GM13977 (cell line): Measurements from ENCODE around the gene GALNT9.

Source experiments
- DNase-seq: peaks from one replicate; pipeline ENCODE4 v3.0.0; 2012; ENCODE audit warnings: low spot score
- in situ Hi-C: fragments of 300-500 bp; cut with MboI; formaldehyde crosslinking; loops from one replicate; pipeline ENCODE4 v1.12.0; 2022; ENCODE audit warnings: low sequenced_read_pairs, low pct_unique_long_range_greater_than_20kb, mixed read lengths, inconsistent platforms; ENCODE audit not compliant: unreplicated experiment
- TF ChIP-seq, protein P1 (sequence below): IDR thresholded peaks from 2 replicates; pipeline ENCODE4 v1.5.1; 2012; ENCODE audit warnings: mild to moderate bottlenecking, control low read depth; ENCODE audit not compliant: insufficient read depth; ENCODE audit errors: extremely low read depth, missing control alignments

Gene GALNT9

DNA sequence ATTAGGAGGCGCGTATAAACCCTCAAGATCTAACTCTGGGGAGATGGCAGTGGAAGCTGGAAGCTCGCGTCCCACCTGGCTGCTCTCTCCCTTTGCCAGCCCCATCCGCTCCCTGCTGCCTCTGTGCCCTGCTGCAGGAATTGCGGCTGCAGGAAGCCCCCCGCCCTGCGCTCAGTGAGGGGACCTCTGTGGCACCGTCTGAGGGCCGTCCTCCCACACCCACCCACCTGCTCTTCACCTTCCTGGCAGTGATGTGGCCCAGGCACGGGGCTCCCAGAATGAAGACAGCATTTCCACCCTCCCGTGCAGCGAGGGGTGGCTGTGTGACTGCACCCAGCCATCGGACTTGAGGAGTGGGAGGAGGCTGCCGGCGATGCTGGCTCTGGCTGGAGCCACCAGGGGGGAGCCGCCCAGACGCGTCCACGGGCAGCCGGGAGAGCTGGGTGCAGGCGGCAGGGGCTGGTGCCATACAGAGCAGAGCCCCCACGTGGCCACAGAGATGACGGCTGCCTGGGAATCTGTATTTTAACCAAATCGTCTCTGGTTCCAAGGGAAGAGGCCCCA lies 28.3 kb upstream of the GALNT9 start:
- DNase-seq: no peak
- TF ChIP-seq, protein P1, sequence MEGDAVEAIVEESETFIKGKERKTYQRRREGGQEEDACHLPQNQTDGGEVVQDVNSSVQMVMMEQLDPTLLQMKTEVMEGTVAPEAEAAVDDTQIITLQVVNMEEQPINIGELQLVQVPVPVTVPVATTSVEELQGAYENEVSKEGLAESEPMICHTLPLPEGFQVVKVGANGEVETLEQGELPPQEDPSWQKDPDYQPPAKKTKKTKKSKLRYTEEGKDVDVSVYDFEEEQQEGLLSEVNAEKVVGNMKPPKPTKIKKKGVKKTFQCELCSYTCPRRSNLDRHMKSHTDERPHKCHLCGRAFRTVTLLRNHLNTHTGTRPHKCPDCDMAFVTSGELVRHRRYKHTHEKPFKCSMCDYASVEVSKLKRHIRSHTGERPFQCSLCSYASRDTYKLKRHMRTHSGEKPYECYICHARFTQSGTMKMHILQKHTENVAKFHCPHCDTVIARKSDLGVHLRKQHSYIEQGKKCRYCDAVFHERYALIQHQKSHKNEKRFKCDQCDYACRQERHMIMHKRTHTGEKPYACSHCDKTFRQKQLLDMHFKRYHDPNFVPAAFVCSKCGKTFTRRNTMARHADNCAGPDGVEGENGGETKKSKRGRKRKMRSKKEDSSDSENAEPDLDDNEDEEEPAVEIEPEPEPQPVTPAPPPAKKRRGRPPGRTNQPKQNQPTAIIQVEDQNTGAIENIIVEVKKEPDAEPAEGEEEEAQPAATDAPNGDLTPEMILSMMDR: no peak
- in situ Hi-C loops: no loop called here

DNA sequence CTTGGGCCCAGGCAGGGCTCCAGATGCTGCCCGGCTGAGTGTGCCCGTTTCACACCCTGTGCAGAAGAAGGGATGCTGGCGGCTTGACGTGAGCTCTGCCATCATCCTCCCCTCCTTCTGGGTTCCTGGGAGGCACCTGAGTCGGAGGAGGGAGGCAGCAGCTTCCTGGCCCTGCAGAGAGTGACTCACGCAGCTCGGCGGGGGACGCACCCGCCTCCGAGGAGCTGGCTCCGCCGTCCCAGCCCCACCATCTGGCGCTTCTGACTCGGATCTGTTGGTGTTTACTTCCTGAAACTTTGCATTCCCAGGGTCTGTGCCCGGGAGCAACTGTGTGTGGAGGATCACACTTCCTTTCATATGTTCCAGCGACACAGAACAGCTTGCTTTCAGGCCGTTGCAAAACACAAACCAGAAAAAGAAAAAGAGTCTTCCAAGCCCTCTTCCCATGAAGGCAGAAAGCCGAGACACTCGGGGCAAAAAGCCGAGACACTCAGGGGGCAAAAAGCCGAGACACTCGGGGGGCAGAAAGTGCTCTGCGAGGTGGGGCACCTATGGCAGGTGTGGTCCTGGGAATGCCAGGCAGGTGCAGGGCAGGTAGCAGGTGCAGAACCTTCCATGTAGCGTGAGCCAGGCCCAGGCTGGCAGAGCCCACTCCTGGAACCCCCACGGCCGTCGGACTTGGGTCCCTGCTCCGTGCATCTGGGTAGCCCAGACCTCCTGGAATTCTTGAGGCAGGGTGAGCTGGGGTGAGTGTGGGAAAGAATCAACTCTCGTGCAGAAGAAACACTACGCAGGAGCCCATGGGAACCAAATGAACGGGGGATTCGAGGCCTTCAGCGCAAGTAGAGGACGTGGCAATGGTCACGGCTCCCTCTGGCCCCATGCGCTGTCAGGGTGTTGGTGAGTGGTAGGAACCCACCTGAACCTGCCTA lies 27.6 kb upstream of the GALNT9 start:
- TF ChIP-seq, protein P1: no peak
- no peak for DNase-seq

GRCh38 chr12:132355742-132356681 lies 26.6 kb upstream of the GALNT9 start:
- in situ Hi-C loops: no loop called here
- no peak for DNase-seq
- TF ChIP-seq, protein P1: no peak

More for the DNA sequence above, 27.6 kb upstream of the GALNT9 start:
- in situ Hi-C loops: no loop called here

- in situ Hi-C loops: no loop called here
- DNase-seq: no peak
- TF ChIP-seq, protein P1: no peak
Observed at GRCh38 chr12:132354982-132355680, 25.7 kb upstream of the GALNT9 start.

GRCh38 chr12:132354211-132354981 lies 25.0 kb upstream of the GALNT9 start:
- TF ChIP-seq, protein P1: no peak

More at GRCh38 chr12:132354211-132354981, 25.0 kb upstream of the GALNT9 start:
- in situ Hi-C loops: no loop called here
- DNase-seq: no peak
